ENCODE results near the gene KRTAP10-9. TPM values are rescaled to one million over a fixed set of nuclear protein-coding genes. Genes with fewer than 3 reads are reported as not detected.
"Not testable (repeated sequence)": the region's sequence is repeated elsewhere in the genome, so short reads cannot be mapped to it uniquely, and the experiment has no call there.

KRTAP10-9 gene
- total and polyA plus RNA-seq, 11 donors, result not detected

DNA sequence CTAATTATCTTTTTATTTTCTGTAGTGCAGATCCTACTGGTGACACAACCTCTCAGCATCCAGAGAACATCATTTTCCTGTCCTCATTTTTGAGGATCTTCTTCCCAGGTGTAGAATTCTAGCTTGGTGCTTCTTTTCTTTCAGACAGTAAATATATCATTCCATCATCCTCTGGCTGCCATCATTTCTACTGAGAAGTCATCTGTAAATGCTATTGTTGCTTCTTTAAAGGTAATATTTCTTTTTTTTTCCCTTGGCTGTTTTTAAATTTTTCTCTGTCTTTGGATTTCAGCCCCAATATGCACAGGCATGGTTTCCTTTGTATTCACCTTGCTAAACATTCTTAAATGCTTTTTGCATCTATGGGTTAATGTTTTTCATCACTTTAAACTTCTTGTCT is 3.3 kb upstream of the KRTAP10-9 start:
- TF ChIP-seq, protein P1, sequence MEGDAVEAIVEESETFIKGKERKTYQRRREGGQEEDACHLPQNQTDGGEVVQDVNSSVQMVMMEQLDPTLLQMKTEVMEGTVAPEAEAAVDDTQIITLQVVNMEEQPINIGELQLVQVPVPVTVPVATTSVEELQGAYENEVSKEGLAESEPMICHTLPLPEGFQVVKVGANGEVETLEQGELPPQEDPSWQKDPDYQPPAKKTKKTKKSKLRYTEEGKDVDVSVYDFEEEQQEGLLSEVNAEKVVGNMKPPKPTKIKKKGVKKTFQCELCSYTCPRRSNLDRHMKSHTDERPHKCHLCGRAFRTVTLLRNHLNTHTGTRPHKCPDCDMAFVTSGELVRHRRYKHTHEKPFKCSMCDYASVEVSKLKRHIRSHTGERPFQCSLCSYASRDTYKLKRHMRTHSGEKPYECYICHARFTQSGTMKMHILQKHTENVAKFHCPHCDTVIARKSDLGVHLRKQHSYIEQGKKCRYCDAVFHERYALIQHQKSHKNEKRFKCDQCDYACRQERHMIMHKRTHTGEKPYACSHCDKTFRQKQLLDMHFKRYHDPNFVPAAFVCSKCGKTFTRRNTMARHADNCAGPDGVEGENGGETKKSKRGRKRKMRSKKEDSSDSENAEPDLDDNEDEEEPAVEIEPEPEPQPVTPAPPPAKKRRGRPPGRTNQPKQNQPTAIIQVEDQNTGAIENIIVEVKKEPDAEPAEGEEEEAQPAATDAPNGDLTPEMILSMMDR (IDR thresholded peaks at IDR 0.05), result no peak
- Histone ChIP-seq H3K4me3 (no peak overlapping the region), H3K27me3 (peaks cover 0 to 19% (median 0%) of the 10 kb centered on the region in 9 donors), H3K36me3 (no peaks in the 10 kb centered on the region), H3K4me1 (peaks cover 0 to 24% (median 0%) of the 10 kb centered on the region in 12 donors), H3K9me3 (peaks cover 0 to 42% (median 13%) of the 10 kb centered on the region in 12 donors), H3K27ac (no peak overlapping the region)
- no peak for ATAC-seq
- DNase-seq, result no peak
- intact Hi-C loops (cut with DNase I), result loop anchor here in 1 of 10 donors (5.0 to 10.0 kb wide), 2 partner anchors 91 to 119 kb away; partner anchors contain the start of gene TSPEAR

DNA sequence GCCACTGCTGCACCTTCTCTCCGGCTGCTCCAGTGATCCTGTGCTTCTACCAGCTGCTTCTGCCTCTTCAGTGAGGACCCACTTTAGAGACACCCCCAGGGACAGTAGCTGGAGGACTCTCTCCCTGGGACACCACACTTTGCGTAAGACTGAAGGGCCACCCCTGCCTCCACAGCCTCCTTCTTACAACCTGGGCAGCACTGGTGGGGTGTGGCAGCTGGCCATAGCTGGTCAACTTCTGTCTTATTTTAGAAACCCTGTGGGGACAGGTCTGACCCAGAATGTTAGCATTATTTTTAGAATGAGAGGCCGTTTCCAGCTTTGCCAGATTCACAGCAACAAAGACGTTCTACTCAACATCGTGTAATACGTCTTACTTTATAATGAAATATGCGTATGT is 1.1 kb upstream of the KRTAP10-9 start:
- H3K27ac ChIP-seq, result peak overlapping the region in 1 of 12 donors; percentile 44
- ATAC-seq, result peak in 3 of 4 donors; percentile 42 to 68 (median 50)
- intact Hi-C loops (cut with DNase I), result loop anchor here in 1 of 10 donors (10.0 kb wide), 1 partner anchor 89 kb away; the partner anchor contains the start of gene TSPEAR
- peaks cover 0 to 29% (median 0%) of the 10 kb centered on the region in 12 donors for H3K4me1 ChIP-seq
- H3K27me3 ChIP-seq, result peaks cover 0 to 26% (median 0%) of the 10 kb centered on the region in 9 donors
- 64 to 77% (median 71%) methylated on average over 7 of the region's 7 CpGs for WGBS, 4 donors
- TF ChIP-seq POLR2A (IDR thresholded peaks at IDR 0.05), result no peak
- TF ChIP-seq, protein P1 (IDR thresholded peaks at IDR 0.05), result no peak
- H3K9me3 ChIP-seq, result peaks cover 0 to 35% (median 16%) of the 10 kb centered on the region in 12 donors
- DNase-seq, result no peak
- H3K36me3 ChIP-seq, result no peaks in the 10 kb centered on the region
- no peak overlapping the region for H3K4me3 ChIP-seq

DNA sequence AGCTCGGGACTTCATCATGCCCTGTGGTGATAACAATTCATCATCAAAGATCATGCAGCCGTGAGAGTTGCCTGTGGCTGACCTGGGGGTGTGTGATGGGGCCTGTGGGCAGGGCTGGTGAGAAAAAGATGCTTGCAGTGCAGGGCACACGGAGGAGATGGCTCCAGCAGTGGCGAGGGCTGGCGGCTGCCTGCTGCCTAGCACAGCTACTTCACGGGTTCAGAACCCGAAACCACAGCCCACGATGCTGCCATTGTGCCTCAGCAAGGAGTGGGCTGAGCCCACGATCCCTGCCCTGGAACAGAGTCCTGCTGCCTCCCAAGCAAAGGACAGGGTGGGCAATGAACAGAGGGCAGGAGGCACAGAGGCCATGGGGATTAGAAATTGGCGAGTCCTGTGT is 631 bp upstream of the KRTAP10-9 start:
- 71 to 80% (median 72%) methylated on average over 10 of the region's 10 CpGs for WGBS, 4 donors
- no peaks in the 10 kb centered on the region for H3K36me3 ChIP-seq
- H3K4me3 ChIP-seq, result no peak overlapping the region
- peaks cover 0 to 40% (median 21%) of the 10 kb centered on the region in 12 donors for H3K9me3 ChIP-seq
- TF ChIP-seq, protein P1 (IDR thresholded peaks at IDR 0.05), result no peak
- no peak for TF ChIP-seq POLR2A (IDR thresholded peaks at IDR 0.05)
- H3K27ac ChIP-seq, result peak overlapping the region in 1 of 12 donors; percentile 52
- peaks cover 0 to 29% (median 0%) of the 10 kb centered on the region in 12 donors for H3K4me1 ChIP-seq
- peak in 1 of 5 donors; percentile 58 for DNase-seq
- H3K27me3 ChIP-seq, result peaks cover 0 to 26% (median 0%) of the 10 kb centered on the region in 9 donors
- ATAC-seq, result peak in 2 of 4 donors; percentile 20 to 26
- intact Hi-C loops (cut with DNase I), result loop anchor here in 1 of 10 donors (10.0 kb wide), 1 partner anchor 89 kb away; the partner anchor contains the start of gene TSPEAR

DNA sequence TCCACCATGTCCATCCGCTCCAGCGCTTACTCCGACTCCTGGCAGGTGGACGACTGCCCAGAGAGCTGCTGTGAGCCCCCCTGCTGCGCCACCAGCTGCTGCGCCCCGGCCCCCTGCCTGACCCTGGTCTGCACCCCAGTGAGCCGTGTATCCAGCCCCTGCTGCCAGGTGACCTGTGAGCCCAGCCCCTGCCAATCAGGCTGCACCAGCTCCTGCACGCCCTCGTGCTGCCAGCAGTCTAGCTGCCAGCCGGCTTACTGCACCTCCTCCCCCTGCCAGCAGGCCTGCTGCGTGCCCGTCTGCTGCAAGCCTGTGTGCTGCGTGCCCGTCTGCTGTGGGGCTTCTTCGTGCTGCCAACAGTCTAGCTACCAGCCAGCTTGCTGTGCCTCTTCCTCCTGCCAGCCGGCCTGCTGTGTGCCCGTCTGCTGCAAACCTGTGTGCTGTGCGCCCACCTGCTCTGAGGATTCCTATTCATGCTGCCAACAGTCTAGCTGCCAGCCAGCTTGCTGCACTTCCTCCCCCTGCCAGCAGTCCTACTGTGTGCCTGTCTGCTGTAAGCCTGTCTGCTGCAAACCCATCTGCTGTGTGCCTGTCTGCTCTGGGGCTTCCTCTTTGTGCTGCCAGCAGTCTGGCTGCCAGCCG is 409 bp downstream of the KRTAP10-9 start:
- 76 to 84% (median 80%) methylated on average over 14 to 18 of the region's 20 CpGs for WGBS, 4 donors

DNA sequence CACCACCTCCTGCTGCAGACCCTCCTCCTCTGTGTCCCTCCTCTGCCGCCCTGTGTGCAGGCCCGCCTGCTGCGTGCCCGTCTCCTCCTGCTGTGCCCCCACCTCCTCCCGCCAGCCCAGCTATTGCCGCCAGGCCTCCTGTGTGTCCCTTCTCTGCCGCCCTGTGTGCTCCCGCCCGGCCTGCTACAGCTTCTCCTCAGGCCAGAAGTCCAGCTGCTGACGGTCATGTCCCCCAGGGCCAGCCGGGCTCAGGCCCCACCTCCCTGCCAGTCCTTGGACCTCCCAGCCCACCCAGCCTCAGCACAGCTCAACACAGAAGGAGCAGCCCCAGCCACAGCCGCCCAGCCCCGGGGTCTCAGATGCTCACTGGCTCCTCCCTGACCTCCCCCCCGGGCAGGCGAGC is 939 bp downstream of the KRTAP10-9 start:
- Histone ChIP-seq H3K27me3 (peaks cover 0 to 26% (median 0%) of the 10 kb centered on the region in 9 donors), H3K4me1 (peaks cover 0 to 29% (median 0%) of the 10 kb centered on the region in 12 donors), H3K9me3 (peaks cover 0 to 48% (median 33%) of the 10 kb centered on the region in 12 donors)
- ATAC-seq (peak in 1 of 4 donors; percentile 20), DNase-seq (peak in 1 of 5 donors; percentile 55)
- not testable (repeated sequence) for H3K27ac ChIP-seq, H3K36me3 ChIP-seq, H3K4me3 ChIP-seq
- 51 to 72% (median 54%) methylated on average over 11 to 15 of the region's 15 CpGs for WGBS, 4 donors
- intact Hi-C loops (cut with DNase I), result loop anchor here in 1 of 10 donors (10.0 kb wide), 1 partner anchor 87 kb away; the partner anchor contains the start of gene TSPEAR

More for the DNA sequence above, 409 bp downstream of the KRTAP10-9 start:
- not testable (repeated sequence) for H3K4me3 ChIP-seq, H3K27ac ChIP-seq, H3K36me3 ChIP-seq, ATAC-seq
- H3K27me3 ChIP-seq, result peaks cover 0 to 26% (median 0%) of the 10 kb centered on the region in 9 donors
- peaks cover 0 to 29% (median 0%) of the 10 kb centered on the region in 12 donors for H3K4me1 ChIP-seq
- DNase-seq, result peak in 1 of 5 donors; percentile 49
- peaks cover 0 to 48% (median 30%) of the 10 kb centered on the region in 12 donors for H3K9me3 ChIP-seq
- intact Hi-C loops (cut with DNase I), result loop anchor here in 1 of 10 donors (10.0 kb wide), 1 partner anchor 87 kb away; the partner anchor contains the start of gene TSPEAR

Measured in heart left ventricle (tissue), 16 donors.